Astrocyte (in vitro differentiated cells and primary cell): Measurements from ENCODE around the gene SLC8B1. TPM values are rescaled to one million over a fixed set of nuclear protein-coding genes. Genes with fewer than 3 reads are reported as not detected.

ENCODE experiments used
- DNase-seq: peaks from one replicate; pipeline ENCODE4 v3.0.0-alpha.2; 2010; ENCODE audit warnings: low read depth
- FAIRE-seq: peaks from 2 replicates; lab custom pipeline; 2011; peaks lifted over from hg19 to GRCh38; lab: Jason Lieb, UNC
- H2AFZ ChIP-seq: 2 replicates; pipeline ENCODE4 v1.6.0; 2012; ENCODE audit warnings: low read depth, low read length, inconsistent platforms
- H3K27ac ChIP-seq: 2 replicates; pipeline ENCODE4 v1.5.1; 2011; ENCODE audit warnings: low read depth, low read length, inconsistent platforms
- H3K27me3 ChIP-seq: 2 replicates; pipeline ENCODE4 v1.6.0; 2011; ENCODE audit warnings: low read length, inconsistent platforms; ENCODE audit not compliant: insufficient read depth
- H3K36me3 ChIP-seq: 2 replicates; pipeline ENCODE4 v1.5.1; 2011; ENCODE audit warnings: low read length, inconsistent platforms; ENCODE audit not compliant: insufficient read depth
- H3K4me1 ChIP-seq: 2 replicates; pipeline ENCODE4 v1.5.1; 2011; ENCODE audit warnings: low read length, inconsistent platforms; ENCODE audit not compliant: insufficient read depth
- H3K4me2 ChIP-seq: 2 replicates; pipeline ENCODE4 v1.6.0; 2012; ENCODE audit warnings: low read length, inconsistent platforms
- H3K4me3 ChIP-seq: 2 replicates; pipeline ENCODE4 v1.5.1; 2011; ENCODE audit warnings: low read depth, mild to moderate bottlenecking, low read length, inconsistent platforms; ENCODE audit not compliant: insufficient read depth
- H3K79me2 ChIP-seq: 2 replicates; pipeline ENCODE4 v1.6.0; 2012; ENCODE audit warnings: mild to moderate bottlenecking, low read length, inconsistent platforms; ENCODE audit not compliant: insufficient read depth
- H3K9ac ChIP-seq: 2 replicates; pipeline ENCODE4 v1.6.0; 2012; ENCODE audit warnings: mild to moderate bottlenecking, low read length, inconsistent platforms
- H3K9me3 ChIP-seq: 2 replicates; pipeline ENCODE4 v1.5.1; 2012; ENCODE audit warnings: low read depth, mild to moderate bottlenecking, low read length, inconsistent platforms; ENCODE audit not compliant: insufficient read depth
- H4K20me1 ChIP-seq: 2 replicates; pipeline ENCODE4 v1.6.0; 2012; ENCODE audit warnings: low read length, inconsistent platforms; ENCODE audit not compliant: insufficient read depth
- H3K27ac Mint-ChIP-seq: one replicate; pipeline ENCODE4 v1.8.0; 2021; ENCODE audit warnings: mild to moderate bottlenecking, mixed read lengths; ENCODE audit not compliant: unreplicated experiment
- H3K27me3 Mint-ChIP-seq: one replicate; pipeline ENCODE4 v1.8.0; 2021; ENCODE audit warnings: low read depth, mixed read lengths; ENCODE audit not compliant: unreplicated experiment
- H3K36me3 Mint-ChIP-seq: one replicate; pipeline ENCODE4 v1.8.0; 2021; ENCODE audit warnings: low read depth, mixed read lengths; ENCODE audit not compliant: unreplicated experiment
- H3K4me1 Mint-ChIP-seq: one replicate; pipeline ENCODE4 v1.8.0; 2021; ENCODE audit warnings: low read depth, mixed read lengths; ENCODE audit not compliant: unreplicated experiment
- H3K4me3 Mint-ChIP-seq: one replicate; pipeline ENCODE4 v1.8.0; 2021; ENCODE audit warnings: mild to moderate bottlenecking, moderate library complexity, mixed read lengths; ENCODE audit not compliant: unreplicated experiment
- H3K9me3 Mint-ChIP-seq: one replicate; pipeline ENCODE4 v1.8.0; 2021; ENCODE audit warnings: mild to moderate bottlenecking, mixed read lengths; ENCODE audit not compliant: unreplicated experiment
- CTCF ChIP-seq: IDR thresholded peaks from 2 replicates; pipeline ENCODE4 v1.5.1; 2011; ENCODE audit warnings: low read depth, mild to moderate bottlenecking, inconsistent platforms, low read length, moderate library complexity; ENCODE audit not compliant: insufficient read depth
- EZH2 ChIP-seq: IDR thresholded peaks from 2 replicates; pipeline ENCODE4 v1.6.1; 2012; ENCODE audit warnings: mild to moderate bottlenecking, low read length, inconsistent platforms; ENCODE audit not compliant: insufficient read depth
- total RNA-seq: library from RNA; stranded (reverse); gene quantifications from 2 replicates; pipeline ENCODE4 v1.2.1, GENCODE V29; 2021

SLC8B1 gene
- total RNA-seq, 1 donor from 2014 or later: 8.6 TPM

DNA sequence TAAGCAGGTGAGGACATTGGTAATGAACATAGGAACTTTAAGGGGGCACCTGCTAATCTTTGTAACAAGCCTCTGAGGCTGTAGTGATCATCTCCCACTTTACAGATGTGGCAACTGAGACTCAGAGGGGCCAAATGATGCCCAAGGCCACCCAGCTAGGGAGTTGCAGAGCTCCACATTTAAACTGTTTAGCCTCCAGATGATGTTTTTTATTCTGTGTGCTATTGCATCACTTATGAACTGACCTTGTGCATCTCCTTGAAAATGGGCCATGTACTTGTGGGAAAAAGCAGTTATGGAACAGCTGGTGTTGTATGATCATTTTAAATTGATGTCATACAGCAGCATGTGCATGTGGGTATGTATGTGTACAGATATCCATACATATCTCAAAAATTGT lies 72.2 kb downstream of the SLC8B1 start:
- Mint-ChIP-seq H3K4me3 (no peak overlapping the region), H3K9me3 (peaks cover 3% of the 10 kb centered on the region), H3K27ac (no peak overlapping the region), H3K36me3 (peaks cover 17% of the 10 kb centered on the region), H3K4me1 (peaks cover 6% of the 10 kb centered on the region), H3K27me3 (no peaks in the 10 kb centered on the region)
- no peak overlapping the region for H3K27ac ChIP-seq
- no peaks in the 10 kb centered on the region for H3K27me3 ChIP-seq
- no peaks in the 10 kb centered on the region for H3K9me3 ChIP-seq
- FAIRE-seq: no peak
- H4K20me1 ChIP-seq: peaks cover 6% of the 10 kb centered on the region
- H2AFZ ChIP-seq: no peak overlapping the region
- no peak overlapping the region for H3K4me2 ChIP-seq
- no peaks in the 10 kb centered on the region for H3K36me3 ChIP-seq
- H3K79me2 ChIP-seq: no peaks in the 10 kb centered on the region
- no peak for DNase-seq
- H3K4me1 ChIP-seq: no peaks in the 10 kb centered on the region
- no peak overlapping the region for H3K9ac ChIP-seq
- H3K4me3 ChIP-seq: no peak overlapping the region
- TF ChIP-seq EZH2 (no peak), CTCF (no peak)

GRCh38 chr12:113261847-113262470 lies 73.0 kb downstream of the SLC8B1 start:
- H3K27me3 Mint-ChIP-seq: no peaks in the 10 kb centered on the region
- no peak for TF ChIP-seq EZH2
- no peak for TF ChIP-seq CTCF
- Histone ChIP-seq H3K4me3 (no peak overlapping the region), H3K9ac (no peak overlapping the region), H4K20me1 (peaks cover 6% of the 10 kb centered on the region), H2AFZ (no peak overlapping the region), H3K27ac (no peak overlapping the region), H3K36me3 (no peaks in the 10 kb centered on the region), H3K4me2 (no peak overlapping the region), H3K9me3 (no peaks in the 10 kb centered on the region), H3K27me3 (no peaks in the 10 kb centered on the region), H3K4me1 (no peaks in the 10 kb centered on the region), H3K79me2 (no peaks in the 10 kb centered on the region)
- H3K27ac Mint-ChIP-seq: no peak overlapping the region
- peaks cover 6% of the 10 kb centered on the region for H3K4me1 Mint-ChIP-seq
- no peak overlapping the region for H3K4me3 Mint-ChIP-seq
- DNase-seq: no peak
- peaks cover 13% of the 10 kb centered on the region for H3K36me3 Mint-ChIP-seq
- H3K9me3 Mint-ChIP-seq: peaks cover 3% of the 10 kb centered on the region
- no peak for FAIRE-seq

GRCh38 chr12:113260636-113261300 lies 74.1 kb downstream of the SLC8B1 start:
- H3K4me3 Mint-ChIP-seq: no peak overlapping the region
- Histone ChIP-seq H3K27ac (no peak overlapping the region), H3K9me3 (no peaks in the 10 kb centered on the region), H3K36me3 (no peaks in the 10 kb centered on the region), H3K27me3 (no peaks in the 10 kb centered on the region), H3K4me1 (no peaks in the 10 kb centered on the region), H4K20me1 (peaks cover 6% of the 10 kb centered on the region), H3K79me2 (no peaks in the 10 kb centered on the region), H3K4me2 (no peak overlapping the region), H3K4me3 (no peak overlapping the region), H3K9ac (no peak overlapping the region), H2AFZ (no peak overlapping the region)
- H3K27me3 Mint-ChIP-seq: no peaks in the 10 kb centered on the region
- peaks cover 3% of the 10 kb centered on the region for H3K36me3 Mint-ChIP-seq
- peaks cover under 1% of the 10 kb centered on the region for H3K9me3 Mint-ChIP-seq
- DNase-seq (no peak), FAIRE-seq (no peak)
- H3K27ac Mint-ChIP-seq: no peak overlapping the region
- no peak for TF ChIP-seq EZH2
- no peak for TF ChIP-seq CTCF
- H3K4me1 Mint-ChIP-seq: peaks cover 6% of the 10 kb centered on the region
